Measurements from ENCODE around the gene MAP4K2. TPM values are rescaled to one million over a fixed set of nuclear protein-coding genes. Genes with fewer than 3 reads are reported as not detected.

The MAP4K2 gene
- total RNA-seq, 1 donor from 2014 or later = 8.2 TPM

DNA sequence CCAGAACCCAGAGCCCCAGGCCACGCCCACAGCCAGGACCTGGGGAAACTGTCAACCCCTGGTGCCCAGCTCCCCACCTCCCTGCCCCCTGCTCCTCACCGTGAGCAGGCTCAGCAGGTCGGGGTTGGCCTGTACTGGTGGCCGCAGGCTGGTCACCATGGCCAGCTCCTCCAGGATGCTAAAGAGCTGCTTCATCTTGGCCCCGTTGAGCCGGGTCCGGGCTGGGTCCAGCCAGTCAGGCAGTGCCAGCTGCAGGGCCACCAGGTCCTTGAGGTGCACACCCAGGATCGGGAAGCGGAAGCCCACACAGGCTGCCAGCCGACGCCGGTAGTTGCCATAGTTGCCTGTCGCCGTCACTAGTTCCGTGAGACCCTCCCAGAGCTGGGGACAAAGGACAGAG lies 66.4 kb downstream of the MAP4K2 start:
- no peak for DNase-seq

DNA sequence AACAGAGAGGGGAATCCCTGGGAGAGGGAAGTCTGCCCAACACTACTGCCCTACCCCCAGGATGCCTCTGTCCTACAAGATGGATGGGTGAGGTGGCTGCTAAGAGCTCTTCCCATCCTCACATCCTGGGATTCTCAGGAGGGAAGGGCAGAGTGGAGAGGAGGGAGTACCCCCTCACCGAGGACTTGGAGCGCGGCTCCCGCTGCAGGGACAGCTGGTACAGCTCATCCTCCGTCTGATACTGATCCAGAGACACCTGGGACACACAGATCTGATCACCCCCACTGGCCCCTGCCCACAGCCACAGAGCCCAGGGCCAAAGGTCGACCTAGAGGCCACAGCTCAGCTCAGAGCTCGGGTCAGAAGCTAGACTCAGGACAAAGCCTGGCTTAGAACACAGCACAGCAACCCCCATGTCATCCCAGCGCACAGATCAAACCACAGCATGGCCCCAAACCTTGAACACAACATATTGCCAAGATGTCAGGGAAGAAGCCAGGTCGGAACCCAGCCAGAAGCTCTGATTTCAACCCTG lies 67.2 kb downstream of the MAP4K2 start:
- DNase-seq = no peak

Other genes with a start within 250 kb of the MAP4K2 start
- gene SLC22A11, start 247.3 kb downstream of the MAP4K2 start, total RNA-seq = not detected
- not detected for gene SLC22A12, start 212.0 kb downstream of the MAP4K2 start, total RNA-seq
- gene NRXN2, start 80.0 kb downstream of the MAP4K2 start, total RNA-seq = 8.5 TPM
- 5.1 TPM for gene RASGRP2, start 59.1 kb downstream of the MAP4K2 start, total RNA-seq
- 45.7 TPM for gene PYGM, start 43.2 kb downstream of the MAP4K2 start, total RNA-seq
- 154 TPM for gene SF1, start 24.7 kb downstream of the MAP4K2 start, total RNA-seq
- 11.7 TPM for gene MEN1, start 7.3 kb upstream of the MAP4K2 start, total RNA-seq
- gene CDC42BPG, start 41.4 kb upstream of the MAP4K2 start, total RNA-seq = 9.7 TPM
- 27.1 TPM for gene EHD1, start 75.4 kb upstream of the MAP4K2 start, total RNA-seq
- gene ATG2A, start 114.0 kb upstream of the MAP4K2 start, total RNA-seq = 8.1 TPM
- gene PPP2R5B, start 121.5 kb upstream of the MAP4K2 start, total RNA-seq = 5.5 TPM
- gene GPHA2, start 132.7 kb upstream of the MAP4K2 start, total RNA-seq = not detected
- gene MAJIN, start 168.9 kb upstream of the MAP4K2 start, total RNA-seq = not detected
- 0.20 TPM for gene BATF2, start 193.8 kb upstream of the MAP4K2 start, total RNA-seq
- gene ARL2, start 210.9 kb upstream of the MAP4K2 start, total RNA-seq = 43.3 TPM
- gene SNX15, start 224.2 kb upstream of the MAP4K2 start, total RNA-seq = 8.6 TPM
- gene SAC3D1, start 238.0 kb upstream of the MAP4K2 start, total RNA-seq = 3.5 TPM

All from skin of body (tissue), 2 donors.